ENCODE data around the gene EDNRA.

Gene EDNRA

DNA sequence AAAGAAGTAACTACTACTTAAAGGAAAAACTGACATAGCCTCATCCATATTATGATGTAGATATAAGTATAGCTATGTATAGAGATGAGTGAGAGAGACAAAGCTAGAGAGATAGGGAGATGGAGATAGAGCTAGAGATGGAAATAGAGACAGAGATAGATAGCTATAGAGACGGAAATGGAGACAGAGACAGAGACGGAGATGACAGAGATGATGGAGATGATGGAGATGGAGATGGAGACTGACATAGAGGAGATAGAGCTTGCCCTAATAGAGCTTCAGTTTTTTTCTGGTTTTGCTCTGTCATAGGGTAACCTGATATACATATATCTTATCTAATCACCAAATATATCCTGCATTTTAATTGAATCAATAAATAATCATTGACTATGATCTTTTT is 4.3 kb downstream of the EDNRA start:
- peaks cover 5% of the 10 kb centered on the region for H3K9me3 Mint-ChIP-seq
- intact Hi-C loops (cut with micrococcal nuclease): no loop called here
- H3K4me1 Mint-ChIP-seq (ENCODE audit: low read depth): no peaks in the 10 kb centered on the region
- H3K27ac Mint-ChIP-seq: no peak overlapping the region
- no peak overlapping the region for H3K4me3 Mint-ChIP-seq
- H3K36me3 Mint-ChIP-seq (ENCODE audit: low read depth): no peaks in the 10 kb centered on the region
- peaks cover 24% of the 10 kb centered on the region for H3K27me3 Mint-ChIP-seq

DNA sequence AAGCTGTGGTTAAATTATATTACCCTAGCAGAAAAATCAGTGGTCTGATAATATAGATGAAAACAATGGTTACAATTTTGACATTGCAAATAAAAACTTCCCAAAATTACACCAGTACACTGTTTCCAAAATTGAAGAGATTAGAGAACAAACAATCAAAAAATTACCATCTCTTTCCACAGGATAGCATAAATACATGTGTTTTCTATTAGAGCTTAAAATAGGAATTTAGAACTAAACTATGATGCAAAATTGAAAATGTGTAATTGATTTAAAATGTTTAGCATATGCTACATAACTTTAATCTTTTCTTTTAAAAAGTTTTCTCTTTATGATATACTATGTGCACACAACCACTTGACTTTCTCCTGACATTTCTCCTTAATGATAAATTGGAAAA is 6.7 kb downstream of the EDNRA start:
- H3K9me3 Mint-ChIP-seq: no peaks in the 10 kb centered on the region
- no peak overlapping the region for H3K4me3 Mint-ChIP-seq
- H3K36me3 Mint-ChIP-seq (ENCODE audit: low read depth): no peaks in the 10 kb centered on the region
- intact Hi-C loops (cut with micrococcal nuclease): no loop called here
- peaks cover under 1% of the 10 kb centered on the region for H3K27me3 Mint-ChIP-seq
- no peaks in the 10 kb centered on the region for H3K4me1 Mint-ChIP-seq (ENCODE audit: low read depth)
- H3K27ac Mint-ChIP-seq: no peak overlapping the region

DNA sequence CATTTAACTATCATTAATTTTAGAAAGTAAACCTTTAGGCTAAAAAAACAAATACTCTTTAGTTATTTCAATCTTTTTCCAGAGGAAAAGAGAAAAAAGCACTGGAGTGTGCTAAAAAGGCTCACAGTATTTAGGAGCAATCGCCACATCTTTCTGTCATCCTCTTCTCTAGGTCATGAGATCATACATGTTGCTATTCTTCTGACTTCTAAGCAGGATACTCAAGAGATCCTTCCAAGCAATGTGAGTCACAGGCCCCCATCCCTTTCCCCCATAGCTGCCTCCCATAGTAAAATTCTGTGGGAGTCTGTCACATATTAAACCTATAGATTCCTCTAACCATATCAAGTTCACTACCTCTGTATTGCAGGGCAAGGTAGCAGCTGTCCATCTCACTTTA is 7.7 kb downstream of the EDNRA start:
- H3K27me3 Mint-ChIP-seq: no peaks in the 10 kb centered on the region

DNA sequence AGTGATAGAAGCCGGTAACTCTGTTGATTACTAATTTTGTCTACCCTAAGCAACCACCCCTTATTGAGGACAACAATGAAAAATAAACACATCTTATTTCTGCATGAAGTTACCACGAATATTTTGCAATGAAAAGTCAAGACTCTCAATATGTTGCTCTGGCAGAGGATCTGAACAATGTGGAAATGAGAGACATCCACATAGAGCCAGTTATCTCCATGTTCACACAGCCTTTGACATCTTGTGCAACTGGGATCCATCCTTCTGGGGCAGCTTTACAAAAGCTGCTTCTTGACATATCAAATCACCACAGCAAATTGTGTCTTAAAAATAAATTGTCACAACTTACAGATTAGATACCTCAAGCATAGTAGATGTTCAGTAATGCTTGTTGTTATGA is 10.2 kb downstream of the EDNRA start:
- intact Hi-C loops (cut with micrococcal nuclease): no loop called here
- H3K4me1 Mint-ChIP-seq (ENCODE audit: low read depth): no peaks in the 10 kb centered on the region

More for the DNA sequence above, 7.7 kb downstream of the EDNRA start:
- no peaks in the 10 kb centered on the region for H3K9me3 Mint-ChIP-seq
- intact Hi-C loops (cut with micrococcal nuclease): no loop called here
- no peak overlapping the region for H3K4me3 Mint-ChIP-seq
- H3K36me3 Mint-ChIP-seq (ENCODE audit: low read depth): no peaks in the 10 kb centered on the region
- no peak overlapping the region for H3K27ac Mint-ChIP-seq
- no peaks in the 10 kb centered on the region for H3K4me1 Mint-ChIP-seq (ENCODE audit: low read depth)

DNA sequence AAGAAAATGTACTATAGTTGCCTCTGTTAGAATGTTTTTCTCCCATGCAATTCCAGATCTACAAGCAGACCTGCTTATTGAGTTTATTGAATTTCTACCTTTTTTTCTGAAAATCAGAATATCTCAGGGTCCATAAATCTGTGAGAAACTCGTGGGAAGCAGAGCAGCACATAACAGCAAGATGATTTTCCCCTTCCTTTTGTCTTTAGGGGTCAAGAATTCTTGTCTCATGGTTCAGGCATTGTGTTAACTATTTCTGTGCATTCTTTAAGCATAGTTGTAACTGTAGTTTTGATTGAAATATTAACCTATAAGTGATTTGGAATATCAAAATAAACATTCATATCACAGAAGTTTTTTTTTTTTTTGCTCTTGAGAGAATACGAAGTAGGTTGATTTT is 11.4 kb downstream of the EDNRA start:
- H3K27me3 Mint-ChIP-seq: no peaks in the 10 kb centered on the region

More for the DNA sequence above, 10.2 kb downstream of the EDNRA start:
- Mint-ChIP-seq H3K4me3 (no peak overlapping the region), H3K27me3 (no peaks in the 10 kb centered on the region), H3K36me3 (ENCODE audit: low read depth) (no peaks in the 10 kb centered on the region), H3K27ac (no peak overlapping the region), H3K9me3 (no peaks in the 10 kb centered on the region)

DNA sequence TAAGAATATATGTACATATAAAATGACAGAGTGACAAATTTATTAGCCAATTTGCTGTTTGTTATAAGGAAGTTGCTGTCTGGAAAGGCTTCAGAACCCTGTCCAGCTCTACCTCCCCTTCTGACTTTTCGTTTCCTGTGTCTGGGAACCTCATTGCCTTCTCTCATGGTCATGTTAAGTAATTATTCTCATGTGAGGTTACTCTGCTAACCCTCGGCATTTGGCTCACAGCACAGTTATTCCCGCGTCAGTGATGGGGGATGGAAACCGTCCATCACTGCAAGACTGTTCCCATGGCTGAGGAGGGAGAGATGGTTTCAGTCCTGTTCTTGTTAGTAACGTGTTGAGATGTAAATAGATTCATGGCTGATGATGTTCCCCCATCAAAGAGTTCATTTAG is 11.9 kb downstream of the EDNRA start:
- Mint-ChIP-seq H3K27me3 (no peaks in the 10 kb centered on the region), H3K9me3 (no peaks in the 10 kb centered on the region), H3K27ac (no peak overlapping the region), H3K4me3 (no peak overlapping the region), H3K4me1 (ENCODE audit: low read depth) (no peaks in the 10 kb centered on the region), H3K36me3 (ENCODE audit: low read depth) (no peaks in the 10 kb centered on the region)
- intact Hi-C loops (cut with micrococcal nuclease): no loop called here

More for the DNA sequence above, 11.4 kb downstream of the EDNRA start:
- Mint-ChIP-seq H3K9me3 (no peaks in the 10 kb centered on the region), H3K27ac (no peak overlapping the region), H3K36me3 (ENCODE audit: low read depth) (no peaks in the 10 kb centered on the region), H3K4me3 (no peak overlapping the region), H3K4me1 (ENCODE audit: low read depth) (no peaks in the 10 kb centered on the region)
- intact Hi-C loops (cut with micrococcal nuclease): no loop called here

DNA sequence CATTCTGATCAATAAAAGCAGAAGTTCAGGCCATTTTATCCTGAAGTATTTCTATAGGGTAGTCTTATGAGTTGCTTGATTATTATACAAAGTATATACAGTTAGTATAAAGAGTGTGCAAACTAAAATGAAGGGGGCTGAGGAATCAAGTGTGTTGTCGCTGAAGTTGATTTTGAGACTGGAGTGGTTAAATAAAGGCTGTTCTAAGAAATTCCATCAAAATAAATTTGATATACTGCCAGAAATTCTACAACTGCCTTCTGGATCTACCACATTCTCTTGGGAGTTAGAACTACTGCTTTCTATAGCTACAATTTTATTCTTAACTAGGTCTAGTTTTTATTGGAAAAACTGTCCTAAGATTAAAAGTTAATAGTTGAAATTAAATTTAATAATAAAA is 12.4 kb downstream of the EDNRA start:
- Mint-ChIP-seq H3K9me3 (no peaks in the 10 kb centered on the region), H3K27ac (no peak overlapping the region), H3K36me3 (ENCODE audit: low read depth) (no peaks in the 10 kb centered on the region), H3K27me3 (no peaks in the 10 kb centered on the region), H3K4me1 (ENCODE audit: low read depth) (no peaks in the 10 kb centered on the region), H3K4me3 (no peak overlapping the region)
- intact Hi-C loops (cut with micrococcal nuclease): no loop called here

DNA sequence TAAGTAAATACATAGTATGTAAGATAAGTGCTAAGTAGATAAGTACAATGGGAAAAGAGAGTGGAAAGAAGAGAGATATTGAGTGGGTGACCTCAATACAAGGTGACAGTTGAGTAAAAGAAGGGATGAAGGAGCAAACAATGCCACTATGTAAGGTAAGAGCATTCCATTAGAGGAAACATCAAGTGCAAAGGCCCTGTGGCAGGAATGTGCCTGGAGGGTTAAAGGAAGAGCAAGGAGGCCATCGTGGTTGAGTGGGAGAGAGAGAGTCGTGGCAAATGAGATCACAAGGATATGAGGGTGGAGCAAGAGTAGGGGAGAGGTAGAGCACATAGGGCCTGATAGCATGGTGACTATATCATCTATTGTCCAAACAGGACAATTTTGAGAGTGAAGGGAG is 13.4 kb downstream of the EDNRA start:
- Mint-ChIP-seq H3K27ac (no peak overlapping the region), H3K4me1 (ENCODE audit: low read depth) (no peaks in the 10 kb centered on the region), H3K9me3 (no peaks in the 10 kb centered on the region), H3K27me3 (no peaks in the 10 kb centered on the region), H3K4me3 (no peak overlapping the region), H3K36me3 (ENCODE audit: low read depth) (no peaks in the 10 kb centered on the region)
- intact Hi-C loops (cut with micrococcal nuclease): no loop called here

DNA sequence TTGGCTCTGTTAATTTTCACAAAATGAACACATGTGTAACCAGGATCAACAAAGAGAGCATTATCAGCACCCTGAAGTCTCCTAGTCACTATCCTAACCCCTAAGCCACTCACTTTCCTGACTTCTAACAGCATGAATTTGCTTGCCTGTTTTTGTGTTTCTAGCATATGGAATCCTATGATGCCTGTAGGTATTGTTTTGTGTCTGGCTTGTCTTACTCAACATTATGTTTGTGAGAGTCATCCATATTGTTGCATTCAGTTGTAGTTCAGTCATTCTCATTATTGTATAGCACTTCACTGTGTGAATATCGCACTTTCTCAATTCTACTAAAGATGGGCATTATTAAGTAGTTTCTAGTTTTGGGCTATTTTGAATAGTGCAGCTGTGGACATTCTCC is 15.6 kb downstream of the EDNRA start:
- no peak overlapping the region for H3K4me3 Mint-ChIP-seq
- no peaks in the 10 kb centered on the region for H3K4me1 Mint-ChIP-seq (ENCODE audit: low read depth)
- no peak overlapping the region for H3K27ac Mint-ChIP-seq
- no peaks in the 10 kb centered on the region for H3K27me3 Mint-ChIP-seq
- H3K9me3 Mint-ChIP-seq: no peaks in the 10 kb centered on the region
- intact Hi-C loops (cut with micrococcal nuclease): no loop called here
- no peaks in the 10 kb centered on the region for H3K36me3 Mint-ChIP-seq (ENCODE audit: low read depth)

DNA sequence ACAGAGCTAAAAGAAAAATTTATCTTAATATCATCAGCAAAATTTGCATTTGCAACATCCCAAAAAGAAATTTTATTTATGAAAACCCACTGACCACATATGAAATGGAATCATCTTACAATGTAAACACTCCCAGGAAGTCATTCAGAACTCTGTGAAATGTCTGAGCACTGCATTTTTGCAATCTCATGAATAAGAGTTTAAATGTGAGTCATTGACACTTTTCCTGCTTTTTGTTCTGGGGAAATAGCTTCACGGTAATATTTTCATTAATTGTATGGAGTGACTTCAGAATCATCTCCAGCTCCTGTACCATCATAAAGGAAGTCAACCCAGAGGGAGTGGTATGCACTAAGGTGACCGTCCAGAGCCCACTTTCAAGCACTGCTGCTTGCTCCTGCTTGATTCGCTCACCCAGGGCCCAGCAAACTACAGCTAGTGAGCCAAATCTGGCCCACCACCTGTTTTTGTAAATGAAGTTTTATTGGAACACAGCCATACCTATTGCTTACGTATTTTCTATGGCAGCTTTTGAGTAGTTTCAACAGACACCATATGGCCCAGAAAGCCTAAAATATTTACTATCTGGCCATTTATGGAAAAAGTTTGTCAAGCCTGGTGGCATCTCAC is 17.2 kb downstream of the EDNRA start:
- no peaks in the 10 kb centered on the region for H3K4me1 Mint-ChIP-seq (ENCODE audit: low read depth)
- no peaks in the 10 kb centered on the region for H3K36me3 Mint-ChIP-seq (ENCODE audit: low read depth)
- intact Hi-C loops (cut with micrococcal nuclease): no loop called here
- no peak overlapping the region for H3K27ac Mint-ChIP-seq
- H3K9me3 Mint-ChIP-seq: no peaks in the 10 kb centered on the region
- H3K4me3 Mint-ChIP-seq: no peak overlapping the region
- H3K27me3 Mint-ChIP-seq: no peaks in the 10 kb centered on the region

DNA sequence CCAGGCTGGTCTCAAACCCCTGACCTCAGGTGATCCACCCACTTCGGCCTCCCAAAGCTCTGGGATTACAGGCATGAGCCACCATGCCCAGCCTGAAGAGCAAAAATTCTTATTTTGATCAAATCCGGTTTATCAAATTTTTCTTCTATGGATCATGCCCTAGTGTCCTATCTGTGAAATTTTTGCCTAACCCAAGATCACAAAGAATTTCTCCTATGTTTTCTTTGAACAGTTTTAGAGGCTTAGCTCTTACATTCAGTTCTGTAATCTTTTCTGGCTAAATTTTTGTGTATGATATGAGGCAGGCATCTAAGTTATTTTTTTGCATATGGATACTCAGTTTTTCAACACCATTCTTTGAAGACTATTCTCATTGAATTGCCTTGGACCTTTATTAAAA is 27.4 kb downstream of the EDNRA start:
- intact Hi-C loops (cut with micrococcal nuclease): no loop called here
- Mint-ChIP-seq H3K9me3 (no peaks in the 10 kb centered on the region), H3K27me3 (no peaks in the 10 kb centered on the region), H3K27ac (no peak overlapping the region), H3K4me3 (no peak overlapping the region), H3K36me3 (ENCODE audit: low read depth) (no peaks in the 10 kb centered on the region), H3K4me1 (ENCODE audit: low read depth) (no peaks in the 10 kb centered on the region)

DNA sequence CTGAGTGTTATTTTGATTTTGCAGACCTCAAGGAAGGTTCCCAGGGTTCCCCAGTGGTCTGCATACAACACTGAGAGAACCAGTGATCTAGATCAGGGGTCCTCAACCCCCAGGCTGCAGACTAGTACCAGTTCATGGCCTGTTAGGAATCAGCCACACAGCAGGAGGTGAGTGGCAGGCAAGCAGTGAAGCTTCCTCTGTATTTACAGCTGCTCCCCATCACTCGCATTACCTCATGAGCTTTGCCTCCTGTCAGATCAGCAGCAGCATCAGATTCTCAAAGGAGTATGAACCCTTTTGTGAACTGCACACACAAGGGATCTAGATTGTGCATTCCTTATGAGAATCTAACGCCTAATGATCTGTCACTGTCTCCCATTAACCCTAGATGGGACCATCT is 28.5 kb downstream of the EDNRA start:
- Mint-ChIP-seq H3K27ac (no peak overlapping the region), H3K36me3 (ENCODE audit: low read depth) (no peaks in the 10 kb centered on the region), H3K27me3 (no peaks in the 10 kb centered on the region), H3K4me3 (no peak overlapping the region), H3K9me3 (no peaks in the 10 kb centered on the region), H3K4me1 (ENCODE audit: low read depth) (no peaks in the 10 kb centered on the region)
- intact Hi-C loops (cut with micrococcal nuclease): no loop called here

DNA sequence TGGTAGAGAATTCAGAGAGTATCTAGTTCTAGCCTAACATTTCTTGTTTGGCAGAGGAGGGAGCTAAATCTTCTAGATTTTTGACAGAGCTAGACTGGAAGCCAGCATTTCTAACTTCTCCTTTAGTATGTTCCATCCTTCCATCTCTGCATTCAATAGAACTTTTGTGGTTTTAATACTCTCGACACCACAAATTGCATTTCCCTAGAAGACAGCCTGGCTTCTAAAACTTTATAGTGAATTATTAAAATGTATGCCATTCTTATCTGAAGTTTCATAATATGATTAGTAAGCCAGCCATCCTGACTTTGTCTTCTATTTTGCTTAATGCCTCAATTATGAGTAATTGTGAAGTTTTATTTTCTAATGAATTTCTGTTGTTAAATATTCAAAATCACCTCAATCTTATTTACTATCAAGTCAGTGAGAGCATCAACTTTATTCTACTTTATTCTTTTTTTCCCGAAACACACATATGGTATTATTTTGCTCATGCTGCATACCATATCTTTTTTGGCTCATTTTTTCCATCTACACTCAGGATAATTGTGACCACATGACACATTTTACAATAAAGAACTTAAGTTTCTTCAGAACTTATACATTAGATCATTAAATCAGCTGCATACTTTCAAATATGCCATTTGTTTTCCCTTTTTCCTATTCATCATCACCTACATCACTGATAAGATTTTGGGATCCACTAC is 30.2 kb downstream of the EDNRA start:
- intact Hi-C loops (cut with micrococcal nuclease): no loop called here
- H3K27ac Mint-ChIP-seq: no peak overlapping the region
- H3K9me3 Mint-ChIP-seq: no peaks in the 10 kb centered on the region
- H3K36me3 Mint-ChIP-seq (ENCODE audit: low read depth): no peaks in the 10 kb centered on the region
- no peaks in the 10 kb centered on the region for H3K27me3 Mint-ChIP-seq
- H3K4me3 Mint-ChIP-seq: no peak overlapping the region
- H3K4me1 Mint-ChIP-seq (ENCODE audit: low read depth): no peaks in the 10 kb centered on the region

DNA sequence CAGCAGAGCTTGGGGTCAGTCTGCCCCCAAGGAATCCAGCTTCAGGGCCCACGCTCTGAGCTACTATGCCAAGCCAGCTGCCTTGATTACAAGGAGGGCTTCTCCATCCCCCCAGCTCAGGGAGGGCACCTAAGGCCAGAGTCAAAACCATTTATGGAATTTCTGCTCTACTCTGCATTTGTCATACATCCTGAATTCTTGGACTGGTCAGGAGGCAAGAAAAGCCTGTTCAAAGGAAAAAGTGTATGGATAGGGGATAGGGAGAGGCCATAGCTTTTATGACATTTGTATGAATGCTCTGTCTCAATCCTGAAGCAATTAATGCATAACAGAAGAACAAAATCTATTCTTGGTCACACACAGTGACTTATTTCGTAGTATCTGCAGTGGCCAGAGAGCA is 32.2 kb downstream of the EDNRA start:
- Mint-ChIP-seq H3K27me3 (no peaks in the 10 kb centered on the region), H3K4me3 (no peak overlapping the region), H3K9me3 (no peaks in the 10 kb centered on the region), H3K27ac (no peak overlapping the region), H3K36me3 (ENCODE audit: low read depth) (no peaks in the 10 kb centered on the region), H3K4me1 (ENCODE audit: low read depth) (no peaks in the 10 kb centered on the region)
- intact Hi-C loops (cut with micrococcal nuclease): no loop called here

DNA sequence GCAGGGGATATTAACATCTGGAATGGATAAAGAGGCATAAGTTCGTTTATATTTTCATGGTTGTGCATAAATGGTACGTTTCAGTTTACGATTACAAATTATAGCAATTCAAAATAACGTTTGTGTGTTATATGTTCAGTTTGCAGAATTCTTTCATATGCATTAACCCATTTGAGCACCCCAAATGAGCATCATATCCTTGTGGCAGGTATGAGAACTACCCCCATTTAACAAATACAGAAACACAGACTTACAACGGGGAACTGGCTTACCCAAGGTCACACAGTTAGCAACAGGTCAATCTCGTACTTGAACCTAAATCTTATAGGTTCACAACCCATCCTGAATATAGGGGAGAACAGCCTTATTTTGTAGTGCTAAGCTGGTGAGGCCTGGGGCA is 33.1 kb downstream of the EDNRA start:
- H3K27me3 Mint-ChIP-seq: no peaks in the 10 kb centered on the region
- intact Hi-C loops (cut with micrococcal nuclease): no loop called here
- H3K4me1 Mint-ChIP-seq (ENCODE audit: low read depth): no peaks in the 10 kb centered on the region
- H3K9me3 Mint-ChIP-seq: no peaks in the 10 kb centered on the region
- H3K4me3 Mint-ChIP-seq: no peak overlapping the region
- H3K36me3 Mint-ChIP-seq (ENCODE audit: low read depth): no peaks in the 10 kb centered on the region
- no peak overlapping the region for H3K27ac Mint-ChIP-seq

Data from dendritic cell treated with granulocyte-macrophage colony-stimulating factor and Interleukin-4, amounts not matched to agents 40 ng/mL and 50 ng/mL, for 4 days (primary cell).